Heart left ventricle (tissue), 16 donors: ENCODE data around the gene BTBD19. TPM values are rescaled to one million over a fixed set of nuclear protein-coding genes. Genes with fewer than 3 reads are reported as not detected.

Experiments used
- ATAC-seq, 4 donors: fragments of 200-7000 bp; cut with Tn5 transposase; one replicate each; pipeline ENCODE4 v1.9.1; 2020 to 2022; ENCODE audit warnings: moderate library complexity in 4 of 4, mild to moderate bottlenecking in 3 of 4, moderate number of reproducible peaks in 1 of 4
- DNase-seq, 5 donors: peaks; one replicate each; pipeline ENCODE4 v3.0.0-alpha.2; 2020
- H3K27ac ChIP-seq, 12 donors: fragments of 200-600 bp; sonication (generic) in 4 of 12; one replicate each; pipeline versions ENCODE4 v1.5.0 to v1.8.0; 2016 to 2022; ENCODE audit warnings: mild to moderate bottlenecking in 2 of 12
- H3K27me3 ChIP-seq, 9 donors: fragments of 200-600 bp; sonication (generic) in 2 of 9; one replicate each; pipeline versions ENCODE4 v1.5.1 to v1.8.0; 2016 to 2022; ENCODE audit warnings: mild to moderate bottlenecking in 3 of 9
- H3K36me3 ChIP-seq, 9 donors: fragments of 200-600 bp; sonication (generic) in 2 of 9; one replicate each; pipeline versions ENCODE4 v1.5.0 to v1.8.0; 2018 to 2022; ENCODE audit warnings: mild to moderate bottlenecking in 2 of 9
- H3K4me1 ChIP-seq, 12 donors: fragments of 200-600 bp; sonication (generic) in 4 of 12; one replicate each; pipeline versions ENCODE4 v1.5.0 to v1.8.0; 2016 to 2022; ENCODE audit warnings: mild to moderate bottlenecking in 3 of 12
- H3K4me3 ChIP-seq, 12 donors: fragments of 200-600 bp; sonication (generic) in 4 of 12; one replicate each; pipeline versions ENCODE4 v1.5.0 to v1.8.0; 2017 to 2022; ENCODE audit warnings: mild to moderate bottlenecking in 9 of 12, moderate library complexity in 4 of 12
- H3K9me3 ChIP-seq, 12 donors: fragments of 200-600 bp; sonication (generic) in 4 of 12; one replicate each; pipeline versions ENCODE4 v1.5.0 to v1.8.0; 2016 to 2022; ENCODE audit warnings: mild to moderate bottlenecking in 1 of 12
- CTCF ChIP-seq, 12 donors: fragments of 200-600 bp; sonication (generic) in 4 of 12; IDR thresholded peaks; one replicate each; pipeline versions ENCODE4 v1.5.0 to v1.8.0; 2018 to 2022; ENCODE audit warnings: antibody characterized with exemption in 12 of 12, mild to moderate bottlenecking in 5 of 12
- POLR2A ChIP-seq, 2 donors: fragments of 450-650 bp; IDR thresholded peaks; one replicate each; pipeline ENCODE4 v1.6.1; 2017; ENCODE audit warnings: antibody characterized with exemption in 2 of 2, mild to moderate bottlenecking in 2 of 2, moderate library complexity in 2 of 2
- WGBS, 4 donors: extraction: QIAGEN DNeasy Blood & Tissue Kit in 2 of 4; methylation state at CpG; one replicate each; pipeline versions ENCODE4 v1.1.5 to v1.1.7; 2013 to 2018; 5-methylcytosine and 5-hydroxymethylcytosine counted together
- intact Hi-C, 10 donors: fragments of 100-400 bp; cut with DNase I; formaldehyde crosslinking; loops; one replicate each; pipeline versions ENCODE4 v1.11.1 to v1.14.2; 2022
- polyA plus RNA-seq, 2 donors: library from polyadenylated mRNA; stranded (reverse); fragments of 200-250 nt; gene quantifications; one replicate each; pipeline ENCODE4 v1.2.3, GENCODE V29; 2013
- total RNA-seq, 9 donors: library from RNA; depleted of rRNA in 2 of 9; stranded (reverse); fragments of >200 nt in 2 of 9; fragmentation: NEBNext Ultra II Directional in 3 of 9; extraction: Animal tissue kit (Norgen Biotek cat#: 25700) in 3 of 9; gene quantifications; one replicate each; pipeline versions ENCODE4 v1.1.0 to v1.2.4, GENCODE V29; 2016 to 2023
- donor health status: ischemic (EF 13 %, LVEDD 7.1; RV severe dilation, severe dysfunction).
- donor health status: healthy with polysubstance abuse.
- donor health status: DM: no; HTN: yes; CAD: no.
- donor health status: DM: no; HTN: no; CAD: no.
- donor health status: ischemic (EF 25% LVEDD 6.9; RV normal size, moderate dysfunction).
- donor health status: ischemic (EF 25% LVEDD 5.7; RV mildly dilated, moderate dysfunction).
- donor health status: healthy.
- donor health status: DM: yes; HTN: yes; CAD: no.
- donor health status: ischemic (EF 35%, LVEDD 5.7; RV mildly dilated, moderate dysfunction).
- donor health status: nonischemic (EF 11% LVEDD 7.7; RV severe dilation, severe dysfunction).
- donor health status: DM: yes; HTN: yes; CAD: no.
- donor health status: PGD.
- donor health status: ischemic (EF 29% LVEDD 5.4; RV normal size, mild dysfunction).
- donor health status: nonischemic (EF 23%, LVEDD 6.1; RV moderate dilation, normal function).

Gene BTBD19
- total and polyA plus RNA-seq, 11 donors, result 0.56 to 7.4 (median 2.8) TPM

GRCh38 chr1:44806025-44806703 lies 2.2 kb upstream of the BTBD19 start:
- Histone ChIP-seq H3K4me3 (peak overlapping the region in 5 of 12 donors; percentile 18 to 59 (median 37)), H3K27ac (peak overlapping the region; percentile 91 to 100 (median 99)), H3K27me3 (no peaks in the 10 kb centered on the region), H3K4me1 (peaks cover 14 to 93% (median 82%) of the 10 kb centered on the region in 12 donors), H3K9me3 (no peaks in the 10 kb centered on the region), H3K36me3 (peaks cover 0 to 52% (median 40%) of the 10 kb centered on the region in 9 donors)
- no peak for TF ChIP-seq POLR2A (IDR thresholded peaks at IDR 0.05)
- TF ChIP-seq CTCF (IDR thresholded peaks at IDR 0.05), result no peak
- DNase-seq (peak in 4 of 5 donors; percentile 21 to 67 (median 31)), ATAC-seq (no peak)
- intact Hi-C loops, result loop anchor here in 1 of 10 donors (10.0 kb wide), 1 partner anchor 499 kb away; no protein-coding TSS in a partner anchor
- 84 to 94% (median 90%) methylated on average over 16 to 70 of the region's 70 CpGs for WGBS, 4 donors

- no peak for ATAC-seq
- TF ChIP-seq POLR2A (IDR thresholded peaks at IDR 0.05) (peak in 1 of 2 donors; percentile 63), CTCF (IDR thresholded peaks at IDR 0.05) (no peak)
- peaks cover 0 to 51% (median 40%) of the 10 kb centered on the region in 9 donors for H3K36me3 ChIP-seq
- peaks cover 14 to 99% (median 86%) of the 10 kb centered on the region in 12 donors for H3K4me1 ChIP-seq
- peak within 1 kb of the TSS; percentile 91 to 100 (median 99) for H3K27ac ChIP-seq
- H3K27me3 ChIP-seq, result no peaks in the 10 kb centered on the region
- intact Hi-C loops, result loop anchor here in 1 of 10 donors (10.0 kb wide), 1 partner anchor 498 kb away; no protein-coding TSS in a partner anchor
- peak within 1 kb of the TSS in 10 of 12 donors; percentile 27 to 59 (median 44) for H3K4me3 ChIP-seq
- no peaks in the 10 kb centered on the region for H3K9me3 ChIP-seq
- DNase-seq, result peak in 2 of 5 donors; percentile 19 to 39
- WGBS, 4 donors, result 30 to 54% (median 44%) methylated on average over 6 to 7 of the region's 7 CpGs
These were observed 1.5 kb upstream of the BTBD19 start, which contains the start of gene DYNLT4 for GRCh38 chr1:44806704-44807363. TSS of gene DYNLT4 (minus strand) at chr1:44807351. CDS start at chr1:44806668, 683 bp downstream.

- ATAC-seq (peak; percentile 85 to 88 (median 86)), DNase-seq (peak; percentile 97 to 99 (median 98))
- no peaks in the 10 kb centered on the region for H3K27me3 ChIP-seq
- peak overlapping the region; percentile 91 to 100 (median 99) for H3K27ac ChIP-seq
- no peak for TF ChIP-seq POLR2A (IDR thresholded peaks at IDR 0.05)
- no peak for TF ChIP-seq CTCF (IDR thresholded peaks at IDR 0.05)
- peaks cover 14 to 98% (median 84%) of the 10 kb centered on the region in 12 donors for H3K4me1 ChIP-seq
- H3K9me3 ChIP-seq, result no peaks in the 10 kb centered on the region
- H3K4me3 ChIP-seq, result peak overlapping the region in 10 of 12 donors; percentile 27 to 59 (median 44)
- intact Hi-C loops, result loop anchor here in 1 of 10 donors (10.0 kb wide), 1 partner anchor 497 kb away; no protein-coding TSS in a partner anchor
- 11 to 20% (median 14%) methylated on average over 7 to 16 of the region's 16 CpGs for whole genome bisulfite sequencing, 4 donors
- peaks cover 0 to 44% (median 40%) of the 10 kb centered on the region in 9 donors for H3K36me3 ChIP-seq
These were observed 810 bp upstream of the BTBD19 start for GRCh38 chr1:44807364-44808062.
